ENCODE data around the gene NAV2.

- TF ChIP-seq CTCF (IDR thresholded peaks at IDR 0.05) = peak; percentile 93
- TF ChIP-seq POLR2AphosphoS5 (IDR thresholded peaks at IDR 0.05; ENCODE audit: low read depth, low read length) = no peak
These were observed 398.5 kb downstream of the NAV2 start for GRCh38 chr11:20110908-20111669.
